Heart left ventricle (tissue), 13 donors: Measurements from ENCODE around the gene VIL1.

Experiments
- POLR2A ChIP-seq, 2 donors: fragments of 450-650 bp; IDR thresholded peaks; one replicate each; pipeline ENCODE4 v1.6.1; 2017; ENCODE audit warnings: antibody characterized with exemption in 2 of 2, mild to moderate bottlenecking in 2 of 2, moderate library complexity in 2 of 2
- TF ChIP-seq, protein P1 (sequence below), 12 donors: fragments of 200-600 bp; sonication (generic) in 4 of 12; IDR thresholded peaks; one replicate each; pipeline versions ENCODE4 v1.5.0 to v1.8.0; 2018 to 2022; ENCODE audit warnings: antibody characterized with exemption in 12 of 12, mild to moderate bottlenecking in 5 of 12
- donor health status: ischemic (EF 13 %, LVEDD 7.1; RV severe dilation, severe dysfunction).
- donor health status: DM: no; HTN: yes; CAD: no.
- donor health status: DM: no; HTN: no; CAD: no.
- donor health status: ischemic (EF 25% LVEDD 6.9; RV normal size, moderate dysfunction).
- donor health status: ischemic (EF 25% LVEDD 5.7; RV mildly dilated, moderate dysfunction).
- donor health status: ischemic (EF 35%, LVEDD 5.7; RV mildly dilated, moderate dysfunction).
- donor health status: nonischemic (EF 11% LVEDD 7.7; RV severe dilation, severe dysfunction).
- donor health status: DM: yes; HTN: yes; CAD: no.
- donor health status: PGD.
- donor health status: ischemic (EF 29% LVEDD 5.4; RV normal size, mild dysfunction).
- donor health status: nonischemic (EF 23%, LVEDD 6.1; RV moderate dilation, normal function).

DNA sequence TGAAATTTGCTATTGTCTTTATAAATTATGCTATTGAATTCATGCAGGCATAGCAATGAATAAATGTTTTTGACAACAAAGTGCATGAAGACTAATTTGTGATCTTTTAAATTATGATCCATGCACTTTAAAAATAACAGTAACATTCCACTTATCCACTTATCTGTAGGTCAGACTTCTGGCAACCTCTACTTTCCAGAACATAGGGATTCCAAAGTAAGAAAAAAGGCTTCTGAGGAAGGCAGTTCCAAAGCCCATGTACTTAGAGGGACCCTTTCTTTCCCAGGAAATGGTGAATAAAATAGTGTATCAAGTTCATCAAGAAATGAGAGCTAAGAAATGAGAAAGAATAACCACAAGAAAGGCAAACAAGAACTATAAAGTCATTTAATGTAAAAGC lies 58.3 kb downstream of the VIL1 start:
- TF ChIP-seq, protein P1, sequence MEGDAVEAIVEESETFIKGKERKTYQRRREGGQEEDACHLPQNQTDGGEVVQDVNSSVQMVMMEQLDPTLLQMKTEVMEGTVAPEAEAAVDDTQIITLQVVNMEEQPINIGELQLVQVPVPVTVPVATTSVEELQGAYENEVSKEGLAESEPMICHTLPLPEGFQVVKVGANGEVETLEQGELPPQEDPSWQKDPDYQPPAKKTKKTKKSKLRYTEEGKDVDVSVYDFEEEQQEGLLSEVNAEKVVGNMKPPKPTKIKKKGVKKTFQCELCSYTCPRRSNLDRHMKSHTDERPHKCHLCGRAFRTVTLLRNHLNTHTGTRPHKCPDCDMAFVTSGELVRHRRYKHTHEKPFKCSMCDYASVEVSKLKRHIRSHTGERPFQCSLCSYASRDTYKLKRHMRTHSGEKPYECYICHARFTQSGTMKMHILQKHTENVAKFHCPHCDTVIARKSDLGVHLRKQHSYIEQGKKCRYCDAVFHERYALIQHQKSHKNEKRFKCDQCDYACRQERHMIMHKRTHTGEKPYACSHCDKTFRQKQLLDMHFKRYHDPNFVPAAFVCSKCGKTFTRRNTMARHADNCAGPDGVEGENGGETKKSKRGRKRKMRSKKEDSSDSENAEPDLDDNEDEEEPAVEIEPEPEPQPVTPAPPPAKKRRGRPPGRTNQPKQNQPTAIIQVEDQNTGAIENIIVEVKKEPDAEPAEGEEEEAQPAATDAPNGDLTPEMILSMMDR (IDR thresholded peaks at IDR 0.05) = no peak
- no peak for TF ChIP-seq POLR2A (IDR thresholded peaks at IDR 0.05)
